Left cardiac atrium (tissue), 4 donors: ENCODE results near the gene DAPP1. TPM values are rescaled to one million over a fixed set of nuclear protein-coding genes. Genes with fewer than 3 reads are reported as not detected.
"Not testable (repeated sequence)": the region's sequence is repeated elsewhere in the genome, so short reads cannot be mapped to it uniquely, and the experiment has no call there.

Source experiments
- ATAC-seq, 2 donors: fragments of 200-7000 bp; cut with Tn5 transposase; one replicate each; pipeline ENCODE4 v1.9.1; 2020; ENCODE audit warnings: mild to moderate bottlenecking in 2 of 2, moderate library complexity in 2 of 2
- DNase-seq: peaks from one replicate; pipeline ENCODE4 v3.0.0-alpha.2; 2020
- intact Hi-C, 2 donors: fragments of 100-400 bp; cut with DNase I; formaldehyde crosslinking; loops; one replicate each; pipeline versions ENCODE4 v1.14.1 to v1.15.1; 2022 to 2023
- long read RNA-seq: library from polyadenylated mRNA; unstranded; transcript quantifications from one replicate; pipeline ENCODE4 v2.0.0, GENCODE V29; 2021
- total RNA-seq, 2 donors: library from RNA; stranded (reverse); fragmentation: NEBNext Ultra II Directional; extraction: Animal tissue kit (Norgen Biotek cat#: 25700); gene quantifications; one replicate each; pipeline ENCODE4 v1.2.1, GENCODE V29; 2021
- donor health status: DM: no; HTN: yes; CAD: no.
- donor health status: DM: no; HTN: yes; CAD: no; lungs with severe emphysema.
- donor health status: DM: yes; HTN: yes; CAD: no.
- donor health status: Dilated cardiomyopathy.

Gene DAPP1
- total RNA-seq = 1 to 10 TPM in 1 of 2 donors, under 1 TPM in 1; 0.89 to 1.5 TPM
- long read RNA-seq = 0 reads

- no peak for DNase-seq
- ATAC-seq = peak; percentile 81 to 83
- intact Hi-C loops = loop anchor here (10.0 kb wide), 1 partner anchor 68 kb away; no protein-coding TSS in a partner anchor
Observed at GRCh38 chr4:99816545-99817308, at the start of gene DAPP1. Gene DAPP1, plus strand, starts transcription at chr4:99816827. Its CDS starts 87 bp downstream, at chr4:99816914.

GRCh38 chr4:99770842-99771241, 45.8 kb upstream of the DAPP1 start:
- DNase-seq, ATAC-seq, intact Hi-C loops: not testable (repeated sequence)

GRCh38 chr4:99783940-99784339, 32.7 kb upstream of the DAPP1 start:
- DNase-seq (no peak), ATAC-seq (no peak)
- intact Hi-C loops = no loop called here

- intact Hi-C loops = no loop called here
- no peak for DNase-seq
- no peak for ATAC-seq
Observed at GRCh38 chr4:99784842-99785241, 31.8 kb upstream of the DAPP1 start.

GRCh38 chr4:99790796-99791617, 25.6 kb upstream of the DAPP1 start:
- DNase-seq = no peak
- no peak for ATAC-seq
- intact Hi-C loops = no loop called here

- DNase-seq = no peak
- intact Hi-C loops = loop anchor here (10.0 kb wide), 3 partner anchors 76 to 236 kb away; partner anchors contain the start of gene TRMT10A (in 1 of the 2)
- peak; percentile 38 to 54 for ATAC-seq
Observed at GRCh38 chr4:99800332-99801004, 16.2 kb upstream of the DAPP1 start.

GRCh38 chr4:99801005-99801699, 15.5 kb upstream of the DAPP1 start:
- no peak for ATAC-seq

GRCh38 chr4:99803566-99804101, 13.0 kb upstream of the DAPP1 start:
- intact Hi-C loops = loop anchor here (10.0 kb wide), 3 partner anchors 79 to 239 kb away; partner anchors contain the start of gene TRMT10A (in 1 of the 2)
- ATAC-seq (no peak), DNase-seq (no peak)

More at GRCh38 chr4:99801005-99801699, 15.5 kb upstream of the DAPP1 start:
- intact Hi-C loops = loop anchor here (10.0 kb wide), 3 partner anchors 76 to 236 kb away; partner anchors contain the start of gene TRMT10A (in 1 of the 2)
- no peak for DNase-seq

- intact Hi-C loops = loop anchor here (5.0 to 10.0 kb wide), 4 partner anchors 82 to 242 kb away; partner anchors contain the start of gene TRMT10A (in 1 of the 2)
- ATAC-seq (no peak), DNase-seq (no peak)
Observed at GRCh38 chr4:99806545-99806944, 10.1 kb upstream of the DAPP1 start.

- ATAC-seq (peak in 1 of 2 donors; percentile 23), DNase-seq (no peak)
- intact Hi-C loops = loop anchor here (1.0 to 10.0 kb wide), 5 partner anchors 83 to 246 kb away; partner anchors contain the start of gene TRMT10A (in 1 of the 2)
Observed at GRCh38 chr4:99807666-99808065, 9.0 kb upstream of the DAPP1 start.

GRCh38 chr4:99808260-99808857, 8.3 kb upstream of the DAPP1 start:
- ATAC-seq (peak; percentile 43 to 86), DNase-seq (peak; percentile 48)
- intact Hi-C loops = loop anchor here (1.0 to 10.0 kb wide), 5 partner anchors 84 to 247 kb away; partner anchors contain the start of gene TRMT10A (in 1 of the 2)

- no peak for ATAC-seq
- intact Hi-C loops = loop anchor here (5.0 to 10.0 kb wide), 4 partner anchors 85 to 245 kb away; partner anchors contain the start of gene TRMT10A (in 1 of the 2)
Observed at GRCh38 chr4:99809326-99809725, 7.3 kb upstream of the DAPP1 start.

GRCh38 chr4:99810536-99810935, 6.1 kb upstream of the DAPP1 start:
- DNase-seq (no peak), ATAC-seq (no peak)
- intact Hi-C loops = loop anchor here (5.0 to 10.0 kb wide), 2 partner anchors 74 to 137 kb away; partner anchors contain the start of gene DNAJB14 (in 1 of the 2)

More at GRCh38 chr4:99809326-99809725, 7.3 kb upstream of the DAPP1 start:
- DNase-seq = no peak

GRCh38 chr4:99811117-99811516, 5.5 kb upstream of the DAPP1 start:
- ATAC-seq = no peak
- intact Hi-C loops = loop anchor here (5.0 to 10.0 kb wide), 2 partner anchors 74 to 136 kb away; partner anchors contain the start of gene DNAJB14 (in 1 of the 2)
- DNase-seq = no peak

- intact Hi-C loops = loop anchor here (5.0 to 10.0 kb wide), 2 partner anchors 73 to 135 kb away; partner anchors contain the start of gene DNAJB14 (in 1 of the 2)
- ATAC-seq = no peak
Observed at GRCh38 chr4:99811850-99812249, 4.8 kb upstream of the DAPP1 start.

GRCh38 chr4:99815597-99816011, 1.0 kb upstream of the DAPP1 start:
- DNase-seq (no peak), ATAC-seq (peak in 1 of 2 donors; percentile 53)
- intact Hi-C loops = loop anchor here (10.0 kb wide), 1 partner anchor 69 kb away; no protein-coding TSS in a partner anchor

More at GRCh38 chr4:99811850-99812249, 4.8 kb upstream of the DAPP1 start:
- DNase-seq = no peak
